GM18519 (cell line): ENCODE data around the gene RNF112.

ENCODE experiments used
- ATAC-seq: cut with Tn5 transposase; IDR thresholded peaks from one replicate; pipeline ENCODE4 v1.9.1; 2021; ENCODE audit warnings: mild to moderate bottlenecking, moderate library complexity; ENCODE audit not compliant: unreplicated experiment, low FRiP score

The RNF112 gene

DNA sequence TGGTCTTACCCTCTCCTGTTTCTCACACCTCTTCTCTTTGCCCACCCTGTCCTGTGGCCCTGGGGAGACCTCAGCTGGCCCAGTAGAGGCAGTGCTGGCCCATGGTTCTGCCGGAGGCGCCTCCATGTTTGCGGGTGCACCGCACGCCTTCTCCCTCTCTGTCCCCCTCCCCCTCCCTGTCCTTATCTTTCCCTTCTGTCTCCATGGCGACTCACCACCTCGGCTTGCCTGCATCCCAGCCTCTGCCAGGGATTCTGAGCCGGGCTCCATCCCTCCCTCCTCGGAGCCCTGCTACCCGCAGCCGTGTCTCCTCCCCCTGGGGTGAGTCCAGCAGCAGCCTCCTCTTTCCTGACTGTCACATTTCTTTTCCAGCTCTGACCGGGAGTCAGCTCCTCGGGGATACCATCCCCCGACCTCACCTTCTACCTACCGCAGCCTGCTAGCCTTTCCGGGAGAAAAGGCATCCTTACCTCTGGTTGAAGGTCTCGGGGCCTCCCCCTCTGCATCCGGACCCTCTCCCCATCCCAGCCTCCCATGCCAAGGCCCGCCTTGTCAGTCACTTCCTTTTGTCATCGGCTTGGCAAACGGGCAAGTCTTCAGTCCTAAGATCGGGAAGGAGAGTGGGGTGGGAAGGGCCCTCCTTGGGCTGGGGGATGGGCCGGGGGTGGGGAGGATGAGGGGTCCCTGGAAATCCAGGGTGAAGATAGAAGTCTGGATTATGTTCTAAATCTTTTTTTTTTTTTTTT is at the start of gene RNF112:
Gene RNF112, plus strand, starts transcription at position 358 of the 746 bp plus-strand sequence. Its CDS starts 177 bp downstream, at position 535.
- ATAC-seq, result no peak

GRCh38 chr17:19361326-19361725 is 49.7 kb upstream of the RNF112 start:
- no peak for ATAC-seq

DNA sequence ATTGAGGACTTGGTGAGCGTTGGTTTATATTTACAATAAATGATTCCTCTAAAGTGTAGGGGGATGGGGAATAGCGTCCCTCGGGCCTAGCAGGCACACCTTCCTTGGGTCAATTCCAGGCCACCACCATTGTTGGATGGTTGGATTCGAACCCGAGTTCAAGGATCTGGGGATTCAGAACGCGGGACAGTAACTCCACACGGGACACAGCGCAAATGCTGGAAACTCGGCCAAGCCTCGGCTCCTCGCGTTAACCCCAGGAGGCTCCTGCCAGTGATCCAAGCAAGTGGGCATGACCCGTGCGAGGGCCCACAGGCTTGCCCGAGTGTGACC is 49.1 kb upstream of the RNF112 start:
- ATAC-seq, result no peak

DNA sequence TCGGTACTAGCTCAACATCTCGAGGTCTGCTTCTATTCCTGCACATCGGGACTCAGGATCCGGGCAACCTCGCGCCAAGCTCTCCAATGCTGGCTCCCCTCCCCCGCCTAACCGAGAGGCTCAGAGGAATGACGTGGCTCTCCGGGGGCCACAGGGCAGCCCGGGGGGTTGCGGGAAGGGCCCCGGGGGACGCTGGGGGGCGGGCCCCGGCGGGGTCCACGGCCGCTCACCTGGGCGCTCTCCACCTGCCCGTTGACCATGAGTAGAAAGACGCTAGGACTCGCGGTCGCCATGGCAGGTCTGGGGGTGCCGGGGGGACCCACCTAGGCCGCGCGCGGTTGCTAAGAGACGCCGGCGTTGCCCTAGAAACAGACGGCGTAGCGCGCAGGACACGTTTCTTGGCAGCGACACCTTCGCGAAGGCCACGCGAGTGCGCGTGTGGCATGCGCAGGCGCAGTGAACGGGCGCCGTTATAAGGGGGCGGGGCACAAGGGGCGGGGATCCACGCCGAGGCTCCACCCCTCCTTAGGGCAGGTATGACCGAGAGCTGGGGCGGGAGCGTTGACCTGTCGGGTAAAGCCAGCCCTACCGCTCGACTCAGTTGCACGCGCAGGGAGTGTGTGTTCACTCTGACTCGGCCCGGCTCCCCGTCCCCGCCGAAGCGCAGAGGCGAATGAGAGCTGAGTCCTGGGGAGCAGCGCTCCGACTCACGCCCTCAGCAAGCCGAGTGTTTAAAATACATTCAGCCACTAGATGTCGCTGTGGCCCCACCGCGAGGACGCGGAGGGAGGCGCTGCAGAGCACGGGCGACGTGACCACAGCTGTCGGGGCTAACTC is 48.5 kb upstream of the RNF112 start, which contains the start of gene B9D1:
Gene B9D1, minus strand, starts transcription at position 447 of the 837 bp plus-strand sequence. Its CDS starts 154 bp downstream, at position 293.
- ATAC-seq, result peak; percentile 52

DNA sequence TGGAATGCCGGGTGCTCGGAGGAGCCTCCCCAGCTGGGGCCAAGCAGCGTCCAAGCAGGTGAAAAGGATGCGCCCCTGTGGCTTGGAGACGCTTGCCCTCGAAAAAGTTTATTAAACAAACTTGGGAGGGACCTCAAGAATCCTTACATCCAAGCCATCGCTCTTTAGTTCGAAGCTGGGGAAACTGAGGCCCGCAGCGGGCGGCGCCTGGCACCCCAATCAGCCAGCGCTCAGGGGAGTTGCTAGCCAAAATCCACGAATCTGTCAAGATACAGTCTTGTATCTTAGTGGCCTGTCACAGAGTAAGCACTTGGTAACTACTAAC is 48.0 kb upstream of the RNF112 start:
- ATAC-seq, result no peak

GRCh38 chr17:19363460-19364035 is 47.5 kb upstream of the RNF112 start:
- ATAC-seq, result no peak

DNA sequence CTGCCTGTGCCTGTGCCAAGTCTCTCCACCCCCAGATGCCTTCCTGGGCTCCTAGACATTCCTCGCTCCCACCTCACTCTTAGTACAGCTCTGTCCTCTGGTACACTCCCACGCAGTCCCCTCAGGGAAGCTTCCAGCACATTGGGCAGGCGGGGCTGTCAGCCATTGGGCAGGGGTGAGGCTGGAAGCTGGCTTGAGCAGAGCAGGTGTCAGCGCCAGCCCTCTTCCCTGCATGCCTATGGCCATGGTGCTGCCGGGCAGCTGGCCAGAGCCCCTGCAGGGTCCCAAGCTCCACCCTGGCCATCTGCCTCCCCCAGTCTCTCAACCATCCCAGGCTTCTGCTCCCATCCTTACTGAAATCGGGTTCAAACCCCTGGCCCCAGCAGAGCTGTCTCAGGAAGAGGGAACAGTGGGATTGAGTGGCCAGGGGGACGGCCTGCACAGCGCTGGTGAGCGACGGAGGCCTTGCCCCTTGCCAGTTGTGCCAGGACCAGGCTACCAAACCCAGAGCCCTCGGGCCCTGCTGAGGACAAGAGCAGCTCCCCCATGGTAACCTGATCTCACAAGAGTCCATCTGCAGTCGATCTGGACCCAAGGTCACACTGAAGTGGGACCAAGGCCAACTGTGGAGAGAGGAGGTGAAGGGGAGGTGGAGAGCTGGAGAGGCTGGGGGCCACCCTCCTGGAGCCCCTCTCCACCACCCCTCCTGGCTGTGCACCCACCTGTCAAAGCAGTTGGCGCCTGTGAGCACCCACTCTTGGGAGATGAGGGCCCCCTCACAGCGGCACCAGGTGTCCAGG is 46.1 kb upstream of the RNF112 start:
- no peak for ATAC-seq

DNA sequence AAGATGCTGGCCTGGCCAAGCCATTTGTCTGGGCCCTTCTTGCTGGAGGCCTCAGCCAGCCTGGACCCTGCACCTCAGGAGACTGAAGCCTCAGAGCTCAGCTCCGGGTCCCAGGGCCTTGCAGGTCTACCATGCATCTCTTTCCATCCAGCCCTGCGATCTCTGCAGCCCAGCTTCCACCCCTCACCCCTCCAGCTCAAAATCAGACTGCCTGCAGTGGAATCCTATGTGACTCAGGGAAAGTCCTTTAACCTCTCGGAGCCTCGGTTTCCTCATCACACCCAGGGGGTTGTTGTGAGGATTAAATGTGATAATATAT is 45.6 kb upstream of the RNF112 start:
- no peak for ATAC-seq

- ATAC-seq, result no peak
These were observed 45.0 kb upstream of the RNF112 start for GRCh38 chr17:19365833-19366636.

GRCh38 chr17:19366637-19366972 is 44.4 kb upstream of the RNF112 start:
- ATAC-seq, result no peak

DNA sequence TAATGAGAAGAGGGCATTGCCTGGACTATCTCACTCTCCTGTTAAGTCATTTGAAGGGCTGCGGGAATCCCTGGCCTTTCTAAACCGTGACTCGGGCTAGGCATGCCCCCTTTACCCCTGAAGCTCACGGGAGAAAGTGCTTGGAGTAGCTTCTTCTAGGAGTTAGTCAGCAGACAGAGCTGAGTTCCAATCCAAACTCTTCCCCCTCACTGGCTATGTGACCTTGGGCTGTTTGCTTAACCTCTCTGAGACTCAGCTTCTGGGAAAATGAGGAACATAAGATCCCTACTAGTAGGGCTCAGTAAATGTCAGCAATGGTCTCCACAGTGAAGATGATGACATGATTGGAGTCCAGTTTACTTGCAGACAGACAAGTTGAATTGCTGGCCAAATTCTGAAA is 42.8 kb upstream of the RNF112 start:
- ATAC-seq, result no peak

GRCh38 chr17:19369107-19369778 is 41.8 kb upstream of the RNF112 start:
- ATAC-seq, result no peak

DNA sequence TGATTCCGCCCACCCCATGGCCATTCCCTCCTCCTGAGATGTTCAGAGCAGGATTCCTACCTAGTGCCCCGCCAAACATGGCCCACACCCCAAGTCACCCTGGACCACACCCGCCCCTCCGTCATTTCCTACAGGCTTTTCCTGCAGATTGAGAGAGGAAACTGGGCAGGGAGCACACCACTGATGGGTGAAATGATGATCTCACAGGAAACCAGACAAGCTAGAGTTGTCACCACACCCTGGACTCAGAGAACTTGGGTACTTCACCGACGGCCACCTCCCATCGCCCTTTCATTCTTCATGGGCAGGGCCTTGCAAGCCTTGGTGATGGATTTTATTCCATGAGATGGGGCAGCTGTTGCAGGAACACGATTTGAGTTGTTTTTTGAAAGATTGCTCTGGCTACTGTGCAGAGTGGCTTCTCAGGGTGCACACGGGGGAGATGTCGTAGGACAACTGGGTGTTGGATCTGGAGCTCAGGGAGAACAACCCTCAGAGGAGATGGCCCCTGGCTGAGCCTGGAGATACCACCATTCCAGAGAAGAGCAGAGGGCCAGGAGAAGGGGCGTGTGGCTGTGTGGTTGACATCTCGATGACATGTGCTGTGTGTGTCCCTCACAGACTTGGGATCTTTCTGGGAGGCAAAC is 41.1 kb upstream of the RNF112 start:
- ATAC-seq, result no peak

- no peak for ATAC-seq
These were observed 40.5 kb upstream of the RNF112 start for GRCh38 chr17:19370493-19370960.

- no peak for ATAC-seq
These were observed 39.6 kb upstream of the RNF112 start for GRCh38 chr17:19371259-19372010.

- ATAC-seq, result no peak
These were observed 39.0 kb upstream of the RNF112 start for GRCh38 chr17:19372011-19372370.

- ATAC-seq, result no peak
These were observed 38.6 kb upstream of the RNF112 start for GRCh38 chr17:19372439-19372838.

DNA sequence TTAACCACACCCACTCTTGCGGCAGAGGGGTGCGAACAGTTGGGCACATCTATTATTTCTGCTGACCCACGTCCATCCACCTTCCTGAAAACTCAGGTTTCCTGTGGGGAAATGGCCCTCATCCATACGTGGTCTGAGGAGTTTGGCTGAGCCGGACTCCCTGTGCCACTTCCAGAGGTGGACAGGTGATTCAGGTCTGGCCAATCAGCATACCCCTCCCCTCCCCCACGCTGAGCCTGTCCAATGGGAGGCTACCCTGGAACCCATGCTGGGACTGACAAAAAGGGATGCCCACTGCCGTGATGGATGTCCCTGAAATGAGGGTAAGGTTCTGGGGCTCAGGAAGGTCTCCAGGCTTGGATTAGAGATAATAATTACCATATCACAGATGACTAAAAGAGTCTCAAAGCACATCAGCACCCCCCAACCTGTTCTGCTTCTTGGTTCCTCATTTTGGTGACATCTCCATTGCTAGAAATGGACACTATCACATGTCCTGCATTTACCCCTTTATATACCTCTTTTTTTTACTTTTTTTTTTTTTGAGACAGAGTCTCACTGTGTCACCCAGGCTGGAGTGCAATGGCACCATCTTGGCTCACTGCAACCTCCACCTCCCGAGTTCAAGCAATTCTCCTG is 38.0 kb upstream of the RNF112 start:
- ATAC-seq, result no peak
